Head of caudate nucleus (tissue), 42 donors: ENCODE measurements around the gene MAML2.

ENCODE experiments used
- DNase-seq, 42 donors: peaks; one replicate each; pipeline versions ENCODE4 v3.0.0 to v3.0.0-alpha.2; 2020 to 2021; ENCODE audit warnings: mixed read lengths in 7 of 42
- intact Hi-C: fragments of 100-400 bp; cut with DNase I; formaldehyde crosslinking; loops from one replicate; pipeline ENCODE4 v1.15.0; 2022

The MAML2 gene

DNA sequence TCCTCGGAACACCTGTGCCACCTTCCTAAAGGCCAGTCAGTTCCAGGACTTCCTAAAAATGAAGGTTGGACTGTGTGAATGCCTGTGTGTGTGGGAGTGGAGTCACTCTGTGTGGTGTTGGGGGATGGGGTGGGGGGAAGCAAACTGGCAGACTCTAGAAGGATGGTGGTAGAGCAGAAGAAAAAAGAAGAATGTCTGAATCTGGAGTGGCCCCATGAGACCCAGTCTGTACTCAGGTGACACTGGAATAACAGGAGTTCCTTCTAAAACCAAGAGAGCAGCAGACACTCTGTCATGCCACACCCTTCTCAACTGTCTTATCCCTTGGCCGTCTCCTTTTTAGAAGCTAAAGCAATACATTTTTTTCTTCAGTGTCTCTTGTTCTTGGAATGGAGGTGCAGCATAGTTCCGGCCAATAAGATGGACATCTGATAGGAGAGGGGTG is 82.9 kb downstream of the MAML2 start:
- DNase-seq = no peak
- intact Hi-C loops = loop anchor here (10.0 kb wide), 1 partner anchor 75 kb away; no protein-coding TSS in a partner anchor

DNA sequence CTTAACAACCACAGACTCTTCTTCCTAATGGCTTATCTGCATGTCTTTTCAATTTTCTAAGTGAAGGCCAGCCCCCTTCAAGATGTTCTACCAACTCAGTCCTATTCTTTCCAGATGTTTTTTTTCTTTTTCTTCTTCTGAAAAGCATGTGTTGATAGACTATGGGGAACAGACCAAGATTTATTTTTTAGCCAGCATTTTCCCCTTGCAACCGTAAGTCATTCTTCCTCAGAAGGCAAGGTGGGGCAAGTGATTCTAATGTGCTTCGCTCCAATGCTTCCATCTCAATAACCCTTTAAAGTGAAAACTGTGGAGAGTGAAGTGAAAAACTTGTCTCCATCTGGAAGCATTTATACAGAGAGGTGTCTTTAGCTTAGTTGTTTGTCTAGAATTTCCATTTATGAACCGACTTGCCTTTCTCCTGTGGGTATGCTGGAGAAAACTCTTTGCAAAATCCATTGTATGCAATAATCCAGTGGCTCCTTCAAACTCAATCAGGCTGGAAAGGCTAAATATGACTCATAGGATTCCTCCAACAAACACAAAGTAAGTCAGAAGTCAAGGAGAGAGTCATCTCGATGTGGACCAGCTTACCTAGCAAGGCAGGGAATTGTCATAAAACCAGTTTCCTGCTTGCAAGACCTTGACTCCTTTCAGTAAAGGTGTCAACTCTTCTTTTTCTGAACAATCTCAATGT is 83.7 kb downstream of the MAML2 start:
- no peak for DNase-seq
- intact Hi-C loops = no loop called here

DNA sequence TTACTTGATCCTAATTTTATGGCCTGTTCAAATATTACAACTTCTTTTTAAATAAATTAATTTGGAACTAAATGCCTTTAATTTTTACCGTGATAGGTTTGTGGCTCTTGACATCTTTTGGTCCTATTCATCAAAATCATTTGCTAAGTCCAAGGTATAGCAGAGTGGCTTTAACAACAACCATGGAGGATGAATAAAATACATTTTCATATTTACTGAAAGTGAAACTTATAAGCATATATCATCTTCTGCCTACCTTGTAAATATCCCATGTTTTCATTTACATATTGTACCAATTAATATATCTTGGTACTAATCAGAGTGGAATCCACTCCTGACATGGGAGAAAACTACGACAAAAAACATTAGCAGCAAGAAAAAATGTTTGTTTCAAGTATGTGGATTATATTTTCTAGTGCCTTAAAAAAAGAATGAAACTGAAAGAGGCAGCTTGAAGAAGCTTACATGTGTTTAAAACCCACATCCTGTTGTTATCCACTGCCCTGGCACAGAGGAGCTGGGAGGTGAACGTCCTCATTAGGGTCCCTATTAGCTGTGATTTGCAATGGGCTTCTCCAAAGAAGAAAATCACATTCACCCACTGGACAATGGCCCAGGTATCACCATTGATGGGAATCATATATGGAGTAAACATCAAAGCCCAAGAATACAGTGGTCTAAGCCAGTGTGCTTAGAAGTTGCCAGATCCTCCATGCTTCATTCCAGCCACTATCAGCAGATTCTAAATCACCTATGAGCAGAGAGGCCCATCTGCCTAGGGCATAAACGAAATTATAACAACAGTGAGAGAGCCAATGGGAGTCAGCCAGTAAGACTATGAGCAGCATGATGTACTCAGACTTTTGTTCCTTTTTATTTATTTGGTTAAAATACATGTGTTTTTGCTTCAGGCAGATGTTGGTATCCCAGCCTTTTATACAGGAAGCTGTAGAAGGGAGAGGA is 84.7 kb downstream of the MAML2 start:
- intact Hi-C loops = no loop called here
- DNase-seq = no peak

DNA sequence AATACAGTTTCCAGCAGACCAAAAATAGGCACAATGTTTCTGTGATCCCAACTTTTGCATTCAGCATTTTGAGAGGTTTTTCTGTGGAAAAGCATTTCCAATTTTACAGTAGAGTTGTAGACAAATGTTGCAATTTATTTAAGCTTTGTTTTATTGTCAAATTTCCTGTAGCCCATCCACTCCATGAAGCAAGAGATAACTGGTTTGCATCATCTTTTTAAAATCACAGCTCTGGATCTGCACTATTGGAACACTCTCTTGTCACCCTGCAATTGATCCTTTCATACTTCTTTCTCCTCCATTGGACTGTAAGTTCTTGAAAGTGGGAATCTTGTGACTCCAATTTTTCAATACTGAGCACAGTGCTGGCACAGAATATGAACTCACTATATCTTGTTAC is 86.0 kb downstream of the MAML2 start:
- DNase-seq = no peak
- intact Hi-C loops = no loop called here

GRCh38 chr11:96256215-96257011 is 86.6 kb downstream of the MAML2 start:
- DNase-seq = no peak
- intact Hi-C loops = no loop called here

DNA sequence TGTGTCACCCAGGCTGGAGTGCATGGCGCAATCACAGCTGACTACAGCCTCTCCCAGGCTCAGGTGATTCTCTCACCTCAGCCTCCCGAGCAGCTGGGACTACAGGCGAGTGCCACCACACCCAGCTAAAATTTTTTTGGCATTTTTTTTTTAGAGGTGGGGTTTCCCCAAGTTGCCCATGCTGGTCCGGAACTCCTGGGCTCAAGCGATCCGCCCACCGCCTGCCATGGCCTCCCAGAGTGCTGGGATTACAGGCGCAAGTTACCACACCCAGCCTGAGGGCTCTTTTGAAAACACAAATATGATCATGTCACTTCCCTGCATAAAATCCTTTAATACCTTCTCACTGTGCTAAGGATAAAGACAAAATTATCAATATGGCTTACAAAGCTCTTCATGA is 88.1 kb downstream of the MAML2 start:
- DNase-seq = no peak
- intact Hi-C loops = no loop called here

DNA sequence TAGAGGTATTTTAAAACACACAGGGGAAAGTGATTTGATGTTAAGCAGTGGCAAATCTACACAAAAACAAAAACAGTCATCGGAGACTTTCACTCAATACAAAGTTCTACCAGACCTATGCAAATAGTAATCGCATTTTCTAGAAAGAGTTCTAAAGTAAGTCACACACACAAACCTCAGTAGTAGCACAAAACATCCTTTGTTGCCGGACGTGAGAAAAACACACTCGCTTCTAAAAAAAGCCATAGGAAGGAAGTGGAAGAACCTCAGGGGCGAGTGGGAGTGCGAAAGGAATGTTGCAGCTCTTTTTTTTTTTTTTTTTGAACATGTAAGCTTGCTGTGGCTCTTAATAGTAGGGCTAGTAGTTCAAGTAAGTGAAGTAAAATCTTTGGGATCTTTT is 88.9 kb downstream of the MAML2 start:
- DNase-seq = no peak
- intact Hi-C loops = no loop called here

GRCh38 chr11:96246718-96247552 is 96.1 kb downstream of the MAML2 start:
- DNase-seq = peak in 6 of 42 donors; percentile 15 to 48 (median 30)

GRCh38 chr11:96242971-96243647 is 99.9 kb downstream of the MAML2 start:
- intact Hi-C loops = loop anchor here (5.0 kb wide), 1 partner anchor 99 kb away; the partner anchor contains the start of gene MAML2
- peak; percentile 75 to 96 (median 88) for DNase-seq

More at GRCh38 chr11:96246718-96247552, 96.1 kb downstream of the MAML2 start:
- intact Hi-C loops = no loop called here

DNA sequence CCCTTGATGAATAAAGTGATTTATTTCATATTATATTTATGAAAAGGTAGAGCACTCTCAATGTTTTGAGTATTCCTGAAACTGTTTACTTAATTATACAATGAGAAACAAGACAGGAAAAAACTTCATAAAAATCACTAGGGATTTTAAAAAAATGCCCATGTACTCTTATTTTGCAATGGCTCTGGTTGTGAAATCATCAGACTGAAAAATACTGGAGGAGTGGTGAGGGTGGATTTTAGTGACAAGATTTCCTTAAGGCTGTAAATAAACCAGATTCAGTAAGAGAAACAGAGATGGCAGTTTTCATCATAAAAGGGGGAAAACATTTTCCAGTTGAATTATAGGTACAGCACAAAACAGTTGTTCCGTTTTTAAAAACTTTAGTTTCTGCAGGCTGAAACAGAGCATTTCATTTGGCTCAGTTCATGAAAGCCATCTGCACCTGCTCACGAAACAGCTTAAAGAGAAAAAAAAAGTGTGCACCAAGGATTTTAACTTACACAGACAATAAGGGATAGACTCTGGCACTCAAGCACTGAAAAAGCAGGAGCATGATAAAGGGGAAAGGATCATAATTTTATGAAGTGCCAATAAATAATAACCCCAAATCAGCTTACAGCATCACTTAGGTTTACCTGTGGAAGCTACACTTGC is 100.7 kb downstream of the MAML2 start:
- intact Hi-C loops = loop anchor here (5.0 kb wide), 1 partner anchor 100 kb away; the partner anchor contains the start of gene MAML2
- DNase-seq = no peak

DNA sequence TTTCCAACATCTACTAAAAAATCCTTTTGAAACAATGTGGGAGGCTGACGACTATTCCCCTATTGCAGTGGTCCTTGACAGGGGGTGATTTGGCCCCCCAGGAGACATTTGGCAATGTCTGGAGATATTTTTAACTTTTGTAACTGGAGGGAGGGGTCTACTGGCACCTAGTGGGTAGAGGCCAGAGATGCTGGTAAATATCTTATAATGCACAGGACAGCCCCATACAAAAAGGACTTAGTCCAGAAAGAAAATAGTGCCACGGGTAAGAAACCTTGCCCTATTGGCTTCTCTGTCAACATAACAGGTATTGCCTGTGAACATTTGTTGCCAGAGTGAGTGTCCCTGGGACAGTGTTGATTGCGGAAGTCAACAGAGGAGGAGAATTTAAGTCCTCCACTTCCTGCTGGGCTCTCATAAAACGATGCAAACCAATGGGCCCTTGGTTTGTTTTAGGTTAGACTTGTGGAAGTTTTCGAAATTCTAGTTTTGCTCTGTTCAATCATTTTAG is 101.6 kb downstream of the MAML2 start:
- no peak for DNase-seq
- intact Hi-C loops = loop anchor here (5.0 kb wide), 1 partner anchor 101 kb away; the partner anchor contains the start of gene MAML2

GRCh38 chr11:96238563-96239135 is 104.3 kb downstream of the MAML2 start:
- intact Hi-C loops = no loop called here
- DNase-seq = no peak

DNA sequence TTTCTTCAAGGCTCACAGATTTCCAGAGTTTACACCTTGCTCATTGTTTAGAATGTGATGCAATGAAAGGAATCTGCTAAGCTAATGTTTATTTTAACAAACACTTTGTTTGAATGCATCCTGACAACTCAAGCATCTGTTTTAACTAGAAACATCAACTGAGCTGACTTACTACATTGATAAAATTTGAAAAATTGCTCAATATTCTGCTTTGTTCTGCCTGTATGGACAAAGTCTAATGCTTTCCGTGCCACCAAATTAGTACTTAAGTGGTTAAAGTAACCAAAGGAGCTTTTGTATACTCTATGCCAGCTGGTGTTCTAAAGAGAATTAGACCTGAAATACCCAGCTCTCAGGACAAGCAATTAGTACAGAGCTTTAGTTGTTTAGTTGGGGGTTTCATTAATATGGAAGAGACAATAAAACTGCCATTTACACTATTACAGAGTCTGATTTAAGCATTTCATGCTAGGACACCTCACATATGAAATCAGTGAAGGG is 105.2 kb downstream of the MAML2 start:
- intact Hi-C loops = no loop called here
- no peak for DNase-seq

DNA sequence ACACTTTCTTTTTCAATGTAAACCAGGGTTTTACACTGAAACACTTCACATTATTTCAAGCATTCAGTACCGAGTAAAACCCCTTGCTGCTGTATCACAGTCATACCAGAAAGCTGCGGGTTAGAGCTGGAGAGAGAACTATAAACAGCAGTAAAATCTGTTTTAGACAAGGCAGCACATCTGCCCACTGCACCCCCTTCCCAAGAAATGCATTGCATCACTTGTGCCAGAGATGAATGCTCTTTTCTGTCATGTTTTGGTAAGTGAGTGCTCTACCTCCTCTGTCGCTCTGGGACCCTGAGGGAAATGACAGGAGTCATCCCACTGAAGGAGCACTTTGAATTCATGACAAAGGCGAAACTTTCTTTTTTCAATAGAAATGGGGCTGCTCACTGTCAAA is 107.2 kb downstream of the MAML2 start:
- intact Hi-C loops = no loop called here
- DNase-seq = no peak

DNA sequence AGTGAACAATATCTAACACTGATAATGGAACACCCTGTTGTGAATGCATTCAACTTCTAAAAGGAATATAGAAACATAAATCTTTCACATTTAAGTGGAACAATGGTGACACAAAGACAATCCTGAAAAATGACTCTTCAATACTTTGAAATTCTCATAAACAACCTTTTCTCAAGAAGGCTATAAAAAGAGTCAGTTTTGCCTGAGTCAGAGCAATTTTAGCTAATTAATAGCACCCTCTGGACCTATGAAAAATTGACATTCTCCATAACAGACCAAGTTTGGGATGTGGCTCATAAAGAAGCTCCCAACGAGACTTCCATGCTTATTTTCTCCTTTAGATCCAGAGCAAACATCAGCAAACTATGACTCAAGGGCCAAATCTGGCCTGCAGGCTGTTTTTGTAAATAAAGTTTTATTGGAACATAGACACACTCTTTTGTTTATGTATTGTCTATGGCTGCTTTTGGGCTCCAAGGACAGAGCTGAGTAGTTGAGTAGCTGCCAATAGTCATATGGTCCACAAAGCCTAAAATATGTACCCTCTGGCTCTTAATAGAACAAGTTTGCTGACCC is 108.0 kb downstream of the MAML2 start:
- no peak for DNase-seq
- intact Hi-C loops = no loop called here

GRCh38 chr11:96232132-96232531 is 110.9 kb downstream of the MAML2 start:
- no peak for DNase-seq
- intact Hi-C loops = no loop called here
